Upper lobe of right lung (tissue), 1 donor: ENCODE results near the gene FYN. TPM values are rescaled to one million over a fixed set of nuclear protein-coding genes. Genes with fewer than 3 reads are reported as not detected.
"Not testable (repeated sequence)": the region's sequence is repeated elsewhere in the genome, so short reads cannot be mapped to it uniquely, and the experiment has no call there.

Source experiments
- ATAC-seq: fragments of 200-7000 bp; cut with Tn5 transposase; one replicate; pipeline ENCODE4 v1.9.1; 2020; ENCODE audit warnings: mild to moderate bottlenecking, moderate library complexity
- DNase-seq: peaks from one replicate; pipeline ENCODE4 v3.0.0-alpha.2; 2020
- H3K27ac ChIP-seq: fragments of 200-600 bp; one replicate; pipeline ENCODE4 v1.8.0; 2022
- H3K27me3 ChIP-seq: fragments of 200-600 bp; one replicate; pipeline ENCODE4 v1.8.0; 2022; ENCODE audit warnings: mild to moderate bottlenecking
- H3K36me3 ChIP-seq: fragments of 200-600 bp; one replicate; pipeline ENCODE4 v1.8.0; 2022
- H3K4me1 ChIP-seq: fragments of 200-600 bp; one replicate; pipeline ENCODE4 v1.8.0; 2022
- H3K4me3 ChIP-seq: fragments of 200-600 bp; one replicate; pipeline ENCODE4 v1.8.0; 2022; ENCODE audit warnings: mild to moderate bottlenecking
- H3K9me3 ChIP-seq: fragments of 200-600 bp; one replicate; pipeline ENCODE4 v1.8.0; 2022
- CTCF ChIP-seq: fragments of 200-600 bp; IDR thresholded peaks from one replicate; pipeline ENCODE4 v1.8.0; 2022; ENCODE audit warnings: antibody characterized with exemption
- intact Hi-C: fragments of 100-400 bp; cut with DNase I; formaldehyde crosslinking; loops from one replicate; pipeline ENCODE4 v1.11.0; 2022
- total RNA-seq: library from RNA; stranded (reverse); fragmentation: NEBNext Ultra II Directional; extraction: Animal tissue kit (Norgen Biotek cat#: 25700); gene quantifications from one replicate; pipeline ENCODE4 v1.2.1, GENCODE V29; 2021
- donor health status: DM: no; HTN: yes; CAD: no; lungs with severe emphysema.

Gene FYN
- total RNA-seq, 1 donor from 2014 or later: 115 TPM

- DNase-seq: no peak
- H3K4me3 ChIP-seq: no peak overlapping the region
- ATAC-seq: no peak
- H3K36me3 ChIP-seq: no peaks in the 10 kb centered on the region
- TF ChIP-seq CTCF: no peak
- no peak overlapping the region for H3K27ac ChIP-seq
- intact Hi-C loops: no loop called here
- H3K4me1 ChIP-seq: peaks cover 4% of the 10 kb centered on the region
- H3K9me3 ChIP-seq: no peaks in the 10 kb centered on the region
- no peaks in the 10 kb centered on the region for H3K27me3 ChIP-seq
These were observed 226.3 kb downstream of the FYN start for GRCh38 chr6:111646942-111647341.

DNA sequence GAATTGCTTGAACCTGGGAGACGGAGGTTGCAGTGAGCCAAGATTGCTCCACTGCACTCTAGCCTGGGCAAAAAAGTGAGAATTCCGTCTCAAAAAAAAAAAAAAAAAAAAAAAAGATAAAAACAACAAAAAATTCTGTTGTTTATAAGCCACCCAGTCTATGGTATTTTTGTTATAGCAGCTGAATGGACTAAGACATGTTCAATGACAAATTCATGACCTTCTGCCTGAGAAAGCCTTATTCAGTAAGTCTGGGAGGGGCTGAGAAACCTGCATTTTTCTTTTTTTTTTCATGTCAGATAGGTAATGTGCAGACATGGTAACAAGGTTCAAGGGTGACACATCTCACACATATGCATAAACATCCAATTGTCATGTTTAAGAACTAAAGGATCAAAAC is 227.2 kb downstream of the FYN start:
- no peak overlapping the region for H3K4me3 ChIP-seq
- peaks cover 4% of the 10 kb centered on the region for H3K4me1 ChIP-seq
- ATAC-seq (no peak), DNase-seq (no peak)
- H3K27ac ChIP-seq: no peak overlapping the region
- no peaks in the 10 kb centered on the region for H3K9me3 ChIP-seq
- intact Hi-C loops: no loop called here
- H3K27me3 ChIP-seq: no peaks in the 10 kb centered on the region
- TF ChIP-seq CTCF: no peak
- H3K36me3 ChIP-seq: no peaks in the 10 kb centered on the region

- no peak overlapping the region for H3K27ac ChIP-seq
These were observed 228.3 kb downstream of the FYN start for GRCh38 chr6:111644893-111645430.

DNA sequence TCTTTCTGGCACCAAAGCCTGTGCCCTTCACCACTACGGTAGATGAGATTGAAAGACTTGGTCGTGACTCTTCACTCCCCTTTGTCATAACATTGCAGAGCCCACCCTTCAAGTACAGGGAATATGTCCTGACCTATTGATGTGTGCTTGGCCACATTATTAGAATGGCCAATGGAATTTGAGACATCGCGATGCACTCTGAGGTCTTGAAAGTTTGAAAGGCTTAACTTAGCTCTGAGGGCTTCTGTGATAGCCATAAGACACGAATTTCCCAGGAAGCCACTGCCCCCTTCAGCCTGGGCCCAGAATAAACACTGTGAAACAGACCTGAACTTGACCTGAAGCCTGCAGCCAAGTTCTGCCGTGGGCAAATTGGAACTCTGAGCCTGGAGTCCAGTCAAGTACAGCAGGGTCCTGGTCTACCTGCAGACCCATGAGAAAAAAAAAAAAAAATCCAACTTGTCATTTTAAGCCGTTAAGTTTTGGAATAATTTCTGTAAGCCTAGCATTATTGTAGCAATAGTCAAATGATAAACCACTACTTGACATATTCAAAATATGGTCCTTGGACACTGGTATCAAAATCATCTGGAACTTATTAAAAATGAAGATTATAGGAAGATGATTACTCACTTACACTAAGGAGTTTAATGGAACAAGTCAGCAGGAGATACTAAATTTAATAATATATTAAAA is 230.6 kb downstream of the FYN start:
- TF ChIP-seq CTCF: peak; percentile 60
- intact Hi-C loops: no loop called here
- Histone ChIP-seq H3K27me3 (no peaks in the 10 kb centered on the region), H3K4me3 (no peak overlapping the region), H3K4me1 (peaks cover 4% of the 10 kb centered on the region), H3K9me3 (no peaks in the 10 kb centered on the region), H3K27ac (no peak overlapping the region), H3K36me3 (no peaks in the 10 kb centered on the region)
- peak; percentile 98 for ATAC-seq
- peak; percentile 75 for DNase-seq

More at GRCh38 chr6:111644893-111645430, 228.3 kb downstream of the FYN start:
- no peak for TF ChIP-seq CTCF
- ATAC-seq: no peak
- DNase-seq: no peak
- intact Hi-C loops: no loop called here
- no peaks in the 10 kb centered on the region for H3K36me3 ChIP-seq
- H3K4me3 ChIP-seq: no peak overlapping the region
- no peaks in the 10 kb centered on the region for H3K9me3 ChIP-seq
- H3K4me1 ChIP-seq: peaks cover 4% of the 10 kb centered on the region
- no peaks in the 10 kb centered on the region for H3K27me3 ChIP-seq

GRCh38 chr6:111639266-111639665 is 234.0 kb downstream of the FYN start:
- H3K4me3 ChIP-seq: no peak overlapping the region
- intact Hi-C loops: no loop called here
- no peaks in the 10 kb centered on the region for H3K9me3 ChIP-seq
- H3K36me3 ChIP-seq: no peaks in the 10 kb centered on the region
- no peak for TF ChIP-seq CTCF
- no peak overlapping the region for H3K27ac ChIP-seq
- ATAC-seq (no peak), DNase-seq (no peak)
- peaks cover 4% of the 10 kb centered on the region for H3K4me1 ChIP-seq
- no peaks in the 10 kb centered on the region for H3K27me3 ChIP-seq

DNA sequence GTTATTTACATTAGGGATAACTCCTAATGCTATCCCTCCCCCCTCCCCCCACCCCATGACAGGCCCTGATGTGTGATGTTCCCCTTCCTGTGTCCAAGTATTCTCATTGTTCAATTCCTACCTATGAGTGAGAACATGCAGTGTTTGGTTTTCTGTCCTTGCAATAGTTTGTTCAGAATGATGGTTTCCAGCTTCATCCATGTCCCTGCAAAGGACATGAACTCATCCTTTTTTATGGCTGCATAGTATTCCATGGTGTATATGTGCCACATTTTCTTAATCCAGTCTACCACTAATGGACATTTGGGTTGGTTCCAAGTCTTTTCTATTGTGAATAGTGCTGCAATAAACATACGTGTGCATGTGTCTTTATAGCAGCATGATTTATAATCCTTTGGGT is 238.3 kb downstream of the FYN start:
- DNase-seq, H3K27ac ChIP-seq, H3K36me3 ChIP-seq, H3K27me3 ChIP-seq, H3K4me3 ChIP-seq, H3K4me1 ChIP-seq, H3K9me3 ChIP-seq, ATAC-seq, intact Hi-C loops: not testable (repeated sequence)
